SK-N-SH (cell line): Measurements from ENCODE around the gene CHD2.

Experiments used
- EP300 ChIP-seq, 2 experiments: IDR thresholded peaks; 2 replicates each; pipeline versions ENCODE4 v1.4.0 to v1.6.1; 2012; ENCODE audit warnings: borderline replicate concordance in 1 of 2, low read depth in 1 of 2, low read length in 1 of 2
- EZH2phosphoT487 ChIP-seq: fragments of 200-600 bp; sonication (generic); IDR thresholded peaks from 2 replicates; pipeline ENCODE4 v1.6.1; 2017; ENCODE audit warnings: low read depth, mixed run types, mild to moderate bottlenecking, antibody characterized with exemption, moderate library complexity, borderline replicate concordance
- FOXJ3 ChIP-seq: sonication (generic); formaldehyde crosslinking; IDR thresholded peaks from 2 replicates; pipeline ENCODE4 v1.5.1; 2020; ENCODE audit warnings: mild to moderate bottlenecking, missing genetic modification reagents
- JUND ChIP-seq: IDR thresholded peaks from 2 replicates; pipeline ENCODE4 v1.4.0; 2012
- NFIC ChIP-seq: IDR thresholded peaks from 2 replicates; pipeline ENCODE4 v1.4.0; 2012; ENCODE audit warnings: borderline replicate concordance
- POLR2AphosphoS5 ChIP-seq: IDR thresholded peaks from 2 replicates; pipeline ENCODE4 v1.6.1; 2012; ENCODE audit warnings: low read depth, low read length
- RAD21 ChIP-seq: IDR thresholded peaks from 2 replicates; pipeline ENCODE4 v1.6.1; 2012; ENCODE audit warnings: mild to moderate bottlenecking, low read length
- YY1 ChIP-seq: IDR thresholded peaks from 2 replicates; pipeline ENCODE4 v1.4.0; 2012; ENCODE audit warnings: low read depth, mild to moderate bottlenecking
- TF ChIP-seq, protein P1 (sequence below): IDR thresholded peaks from 2 replicates; pipeline ENCODE4 v1.6.1; 2012; ENCODE audit warnings: mild to moderate bottlenecking, low read depth, low read length, moderate library complexity
- TF ChIP-seq, protein P2 (sequence below): fragments of 200-600 bp; sonication (generic); IDR thresholded peaks from 2 replicates; pipeline ENCODE4 v1.6.1; 2017; ENCODE audit warnings: antibody characterized with exemption, mild to moderate bottlenecking, moderate library complexity
- TF ChIP-seq, protein P3 (sequence below): fragments of 150-350 bp; IDR thresholded peaks from 2 replicates; pipeline ENCODE4 v1.6.1; 2016; ENCODE audit warnings: mild to moderate bottlenecking, low read depth, low read length

DNA sequence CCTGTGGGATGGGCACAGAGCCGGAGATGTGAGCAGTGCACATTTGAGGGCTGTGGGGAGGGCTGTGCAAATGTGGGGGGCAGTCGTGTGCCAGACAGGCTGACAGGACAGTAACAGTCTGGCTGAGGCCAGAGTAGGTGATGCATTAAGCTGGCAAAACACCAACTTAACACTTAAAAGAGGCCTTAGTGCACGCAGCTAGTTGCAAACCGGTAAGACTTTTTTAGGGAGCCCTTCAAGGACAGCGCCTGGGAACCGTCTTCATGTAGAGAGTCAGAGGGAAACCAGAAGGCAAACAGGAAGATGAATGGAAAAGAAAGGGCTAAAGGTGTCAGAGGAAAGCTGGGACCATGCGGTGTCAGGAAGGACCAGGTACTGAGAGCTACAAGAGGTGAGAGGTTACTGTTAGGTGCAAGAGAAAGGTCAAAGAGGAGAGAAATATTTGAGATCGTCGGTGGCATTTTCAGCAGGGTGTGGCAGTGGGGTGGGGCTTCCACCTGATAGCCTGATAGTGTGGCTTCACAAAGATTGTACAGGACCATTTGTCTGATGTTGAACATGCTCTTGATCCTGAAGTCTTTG is 30.0 kb upstream of the CHD2 start:
- no peak for TF ChIP-seq EP300 (IDR thresholded peaks at IDR 0.05; ENCODE audit: borderline replicate concordance in 1 of 2, low read depth in 1 of 2, low read length in 1 of 2)
- TF ChIP-seq, protein P1, sequence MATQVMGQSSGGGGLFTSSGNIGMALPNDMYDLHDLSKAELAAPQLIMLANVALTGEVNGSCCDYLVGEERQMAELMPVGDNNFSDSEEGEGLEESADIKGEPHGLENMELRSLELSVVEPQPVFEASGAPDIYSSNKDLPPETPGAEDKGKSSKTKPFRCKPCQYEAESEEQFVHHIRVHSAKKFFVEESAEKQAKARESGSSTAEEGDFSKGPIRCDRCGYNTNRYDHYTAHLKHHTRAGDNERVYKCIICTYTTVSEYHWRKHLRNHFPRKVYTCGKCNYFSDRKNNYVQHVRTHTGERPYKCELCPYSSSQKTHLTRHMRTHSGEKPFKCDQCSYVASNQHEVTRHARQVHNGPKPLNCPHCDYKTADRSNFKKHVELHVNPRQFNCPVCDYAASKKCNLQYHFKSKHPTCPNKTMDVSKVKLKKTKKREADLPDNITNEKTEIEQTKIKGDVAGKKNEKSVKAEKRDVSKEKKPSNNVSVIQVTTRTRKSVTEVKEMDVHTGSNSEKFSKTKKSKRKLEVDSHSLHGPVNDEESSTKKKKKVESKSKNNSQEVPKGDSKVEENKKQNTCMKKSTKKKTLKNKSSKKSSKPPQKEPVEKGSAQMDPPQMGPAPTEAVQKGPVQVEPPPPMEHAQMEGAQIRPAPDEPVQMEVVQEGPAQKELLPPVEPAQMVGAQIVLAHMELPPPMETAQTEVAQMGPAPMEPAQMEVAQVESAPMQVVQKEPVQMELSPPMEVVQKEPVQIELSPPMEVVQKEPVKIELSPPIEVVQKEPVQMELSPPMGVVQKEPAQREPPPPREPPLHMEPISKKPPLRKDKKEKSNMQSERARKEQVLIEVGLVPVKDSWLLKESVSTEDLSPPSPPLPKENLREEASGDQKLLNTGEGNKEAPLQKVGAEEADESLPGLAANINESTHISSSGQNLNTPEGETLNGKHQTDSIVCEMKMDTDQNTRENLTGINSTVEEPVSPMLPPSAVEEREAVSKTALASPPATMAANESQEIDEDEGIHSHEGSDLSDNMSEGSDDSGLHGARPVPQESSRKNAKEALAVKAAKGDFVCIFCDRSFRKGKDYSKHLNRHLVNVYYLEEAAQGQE = no peak
- TF ChIP-seq, protein P2, sequence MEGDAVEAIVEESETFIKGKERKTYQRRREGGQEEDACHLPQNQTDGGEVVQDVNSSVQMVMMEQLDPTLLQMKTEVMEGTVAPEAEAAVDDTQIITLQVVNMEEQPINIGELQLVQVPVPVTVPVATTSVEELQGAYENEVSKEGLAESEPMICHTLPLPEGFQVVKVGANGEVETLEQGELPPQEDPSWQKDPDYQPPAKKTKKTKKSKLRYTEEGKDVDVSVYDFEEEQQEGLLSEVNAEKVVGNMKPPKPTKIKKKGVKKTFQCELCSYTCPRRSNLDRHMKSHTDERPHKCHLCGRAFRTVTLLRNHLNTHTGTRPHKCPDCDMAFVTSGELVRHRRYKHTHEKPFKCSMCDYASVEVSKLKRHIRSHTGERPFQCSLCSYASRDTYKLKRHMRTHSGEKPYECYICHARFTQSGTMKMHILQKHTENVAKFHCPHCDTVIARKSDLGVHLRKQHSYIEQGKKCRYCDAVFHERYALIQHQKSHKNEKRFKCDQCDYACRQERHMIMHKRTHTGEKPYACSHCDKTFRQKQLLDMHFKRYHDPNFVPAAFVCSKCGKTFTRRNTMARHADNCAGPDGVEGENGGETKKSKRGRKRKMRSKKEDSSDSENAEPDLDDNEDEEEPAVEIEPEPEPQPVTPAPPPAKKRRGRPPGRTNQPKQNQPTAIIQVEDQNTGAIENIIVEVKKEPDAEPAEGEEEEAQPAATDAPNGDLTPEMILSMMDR = no peak
- TF ChIP-seq JUND = no peak
- no peak for TF ChIP-seq EZH2phosphoT487
- TF ChIP-seq POLR2AphosphoS5 = no peak
- no peak for TF ChIP-seq FOXJ3 (CRISPR knock-in tag)
- TF ChIP-seq YY1 = no peak
- TF ChIP-seq, protein P3, sequence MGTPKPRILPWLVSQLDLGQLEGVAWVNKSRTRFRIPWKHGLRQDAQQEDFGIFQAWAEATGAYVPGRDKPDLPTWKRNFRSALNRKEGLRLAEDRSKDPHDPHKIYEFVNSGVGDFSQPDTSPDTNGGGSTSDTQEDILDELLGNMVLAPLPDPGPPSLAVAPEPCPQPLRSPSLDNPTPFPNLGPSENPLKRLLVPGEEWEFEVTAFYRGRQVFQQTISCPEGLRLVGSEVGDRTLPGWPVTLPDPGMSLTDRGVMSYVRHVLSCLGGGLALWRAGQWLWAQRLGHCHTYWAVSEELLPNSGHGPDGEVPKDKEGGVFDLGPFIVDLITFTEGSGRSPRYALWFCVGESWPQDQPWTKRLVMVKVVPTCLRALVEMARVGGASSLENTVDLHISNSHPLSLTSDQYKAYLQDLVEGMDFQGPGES = no peak
- TF ChIP-seq RAD21 = no peak
- TF ChIP-seq NFIC = peak; percentile 27; the same call in 1 of the 2 replicates
